GM19238 (cell line): ENCODE measurements around the gene MYH11.
"Not testable (repeated sequence)": the region's sequence is repeated elsewhere in the genome, so short reads cannot be mapped to it uniquely, and the experiment has no call there.

ENCODE experiments used
- DNase-seq: peaks from one replicate; pipeline ENCODE4 v3.0.0; 2011; ENCODE audit warnings: low spot score; ENCODE audit not compliant: insufficient read length

Gene MYH11

GRCh38 chr16:15723808-15724207 is 133.0 kb downstream of the MYH11 start:
- no peak for DNase-seq

- no peak for DNase-seq
These were observed 135.8 kb downstream of the MYH11 start for GRCh38 chr16:15721018-15721417.

GRCh38 chr16:15716694-15717447 is 140.0 kb downstream of the MYH11 start:
- DNase-seq, result no peak

DNA sequence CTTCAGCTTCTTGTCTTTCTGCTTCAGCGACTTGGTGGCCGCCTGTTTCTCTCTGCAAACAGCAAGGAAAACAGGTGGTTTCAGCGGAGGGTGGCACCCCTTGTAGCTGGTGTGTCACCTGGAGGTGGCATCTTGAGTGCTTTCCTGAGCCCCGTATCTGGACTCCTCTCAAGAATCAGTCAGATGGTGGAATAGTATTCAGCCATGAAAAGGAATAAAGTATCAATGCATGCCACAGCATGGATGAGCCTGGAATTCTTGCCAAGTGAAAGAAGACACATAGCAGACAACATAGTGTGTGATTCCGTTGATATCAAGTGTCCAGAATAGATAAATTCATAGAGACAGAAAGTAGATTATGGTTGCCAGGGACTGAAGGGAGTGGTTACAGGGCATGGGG is 141.6 kb downstream of the MYH11 start:
- no peak for DNase-seq

- no peak for DNase-seq
These were observed 142.2 kb downstream of the MYH11 start for GRCh38 chr16:15714393-15715172.

GRCh38 chr16:15708997-15709396 is 147.8 kb downstream of the MYH11 start:
- DNase-seq, result no peak

- no peak for DNase-seq
These were observed 148.7 kb downstream of the MYH11 start for GRCh38 chr16:15708096-15708495.

- no peak for DNase-seq
These were observed 149.5 kb downstream of the MYH11 start for GRCh38 chr16:15707332-15707731.

GRCh38 chr16:15705064-15705565 is 151.7 kb downstream of the MYH11 start:
- DNase-seq, result no peak

DNA sequence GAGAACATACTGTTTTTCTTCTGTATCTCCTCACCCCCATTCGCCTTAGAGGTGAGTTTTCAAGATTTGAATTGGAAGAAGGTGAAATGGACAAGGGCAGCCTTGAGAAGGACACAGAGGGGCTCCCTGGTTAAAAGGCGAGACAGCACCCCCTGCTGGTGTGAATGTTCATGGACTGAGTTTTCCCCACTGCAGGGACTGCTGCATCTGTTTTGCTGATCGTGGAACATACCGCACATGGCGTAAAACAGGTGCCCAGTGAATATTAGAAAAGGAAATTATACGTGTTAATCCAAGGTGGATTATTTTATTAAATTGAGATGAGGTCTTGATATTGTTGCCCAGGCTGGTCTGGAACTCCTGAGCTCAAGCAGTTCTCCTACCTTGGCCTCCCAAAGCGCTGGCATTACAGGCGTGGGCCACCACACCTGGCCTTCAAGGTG is 152.3 kb downstream of the MYH11 start:
- peak; percentile 48 for DNase-seq

- no peak for DNase-seq
These were observed 153.6 kb downstream of the MYH11 start for GRCh38 chr16:15703029-15703736.

GRCh38 chr16:15701975-15702970 is 154.6 kb downstream of the MYH11 start:
- DNase-seq, result no peak

DNA sequence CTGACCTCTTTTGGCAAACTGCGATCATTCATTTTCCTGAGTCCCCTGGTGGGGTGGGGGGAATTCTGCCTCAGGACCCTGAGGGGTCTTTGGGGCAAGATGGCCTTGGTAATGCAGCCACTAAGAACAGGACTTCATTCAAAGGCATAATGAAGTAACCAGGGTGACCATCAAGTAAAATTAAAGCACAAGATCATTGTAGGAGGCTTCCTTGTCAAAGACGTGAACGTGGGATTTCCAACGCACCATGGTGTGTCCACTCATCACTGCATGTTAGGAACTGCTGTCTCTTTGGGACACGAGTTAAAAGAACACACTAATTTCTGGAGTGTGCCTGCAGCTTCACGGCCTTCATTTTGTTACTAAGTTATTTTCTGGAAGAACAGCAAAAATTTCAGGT is 155.5 kb downstream of the MYH11 start:
- no peak for DNase-seq

DNA sequence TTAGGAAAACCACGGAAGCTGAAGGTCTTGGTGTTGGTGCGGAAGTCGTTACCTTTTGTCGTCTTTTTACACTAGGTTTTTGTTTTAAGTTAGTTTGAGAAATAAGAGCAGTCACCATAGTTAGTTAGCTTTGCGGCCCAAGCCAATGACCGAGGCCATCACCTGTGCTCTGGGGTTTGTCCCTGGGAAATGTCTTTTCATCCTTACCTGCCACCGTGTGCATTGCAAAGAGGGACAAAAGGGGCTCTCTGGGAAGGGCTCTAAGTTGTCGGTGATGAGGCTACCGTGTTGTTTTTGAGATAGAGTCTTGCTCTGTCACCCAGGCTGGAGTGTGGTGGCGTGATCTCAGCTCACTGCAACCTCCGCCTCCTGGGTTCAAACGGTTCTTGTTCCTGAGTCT is 157.0 kb downstream of the MYH11 start:
- no peak for DNase-seq

DNA sequence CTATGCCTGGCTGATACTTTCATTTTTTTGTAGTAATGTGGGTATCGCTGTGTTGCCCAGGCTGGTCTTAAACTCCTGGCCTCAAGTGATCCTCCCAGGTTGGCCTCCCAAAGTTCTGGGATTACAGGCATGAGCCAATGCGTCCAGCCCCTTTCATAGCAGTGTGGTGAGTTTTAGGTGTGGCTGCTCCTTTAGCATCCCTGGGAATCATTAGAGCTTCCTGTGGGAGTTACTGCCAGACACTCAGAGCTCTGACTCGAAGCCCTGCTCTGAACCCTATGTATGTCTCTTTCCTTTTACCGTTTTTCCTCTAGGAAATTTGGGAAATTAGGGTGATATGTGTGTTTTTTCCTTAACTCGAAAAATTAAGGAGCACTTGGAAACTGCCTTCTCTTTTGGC is 162.3 kb downstream of the MYH11 start:
- no peak for DNase-seq

DNA sequence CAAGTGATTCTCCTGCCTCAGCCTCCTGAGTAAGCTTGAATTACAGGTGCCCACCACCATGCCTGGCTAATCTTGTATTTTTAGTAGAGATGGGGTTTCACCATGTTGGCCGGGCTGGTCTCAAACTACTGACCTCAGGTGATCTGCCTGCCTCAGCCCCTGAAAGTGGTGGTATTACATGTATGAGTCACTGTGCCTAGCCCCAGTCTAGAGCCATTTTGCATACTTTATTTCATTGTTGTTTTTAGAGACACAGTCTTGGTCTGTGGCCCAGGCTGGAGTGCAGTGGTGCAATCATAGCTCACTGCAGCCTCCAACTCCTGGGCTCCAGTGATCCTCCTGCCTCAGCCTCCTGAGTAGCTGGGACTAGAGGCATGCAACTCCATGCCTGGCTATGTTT is 164.3 kb downstream of the MYH11 start:
- not testable (repeated sequence) for DNase-seq

- no peak for DNase-seq
These were observed 165.8 kb downstream of the MYH11 start for GRCh38 chr16:15691046-15691445.

DNA sequence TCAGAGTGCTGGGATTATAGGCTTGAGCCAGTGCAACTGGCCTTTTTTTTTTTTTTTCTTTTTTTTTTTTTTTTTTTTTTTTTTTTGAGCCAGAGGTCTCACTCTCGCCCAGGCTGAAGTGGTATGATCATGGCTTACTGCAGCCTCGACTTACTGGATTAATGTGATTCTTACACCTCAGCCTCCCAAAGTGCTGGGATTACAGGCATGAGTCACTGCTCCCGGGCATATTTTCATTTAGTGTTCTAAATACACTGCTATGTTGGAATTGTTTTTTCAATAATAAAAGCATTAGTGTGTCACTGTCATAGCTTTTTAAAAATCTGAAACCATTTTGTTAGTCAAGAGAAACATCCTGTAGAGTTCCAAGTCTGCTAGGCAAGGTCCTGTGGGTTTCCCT is 166.5 kb downstream of the MYH11 start:
- no peak for DNase-seq

DNA sequence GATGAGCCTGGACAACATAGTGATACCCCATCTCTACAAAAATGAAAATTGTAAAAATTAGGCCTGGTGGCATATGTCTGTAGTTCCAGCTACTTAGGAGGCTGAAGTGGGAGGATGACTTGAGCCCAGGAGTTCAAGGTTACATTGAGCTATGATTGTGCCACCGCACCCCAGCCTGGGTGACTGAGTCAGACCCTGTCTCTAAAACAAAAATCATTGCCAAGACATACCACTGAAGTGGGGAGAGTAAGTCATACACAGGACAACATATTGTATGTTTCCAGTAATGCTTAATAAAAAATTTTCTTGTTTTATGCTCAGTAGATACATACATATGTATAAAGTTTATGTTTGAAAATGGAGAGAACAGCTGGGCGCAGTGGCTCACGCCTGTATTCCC is 167.5 kb downstream of the MYH11 start:
- no peak for DNase-seq

DNA sequence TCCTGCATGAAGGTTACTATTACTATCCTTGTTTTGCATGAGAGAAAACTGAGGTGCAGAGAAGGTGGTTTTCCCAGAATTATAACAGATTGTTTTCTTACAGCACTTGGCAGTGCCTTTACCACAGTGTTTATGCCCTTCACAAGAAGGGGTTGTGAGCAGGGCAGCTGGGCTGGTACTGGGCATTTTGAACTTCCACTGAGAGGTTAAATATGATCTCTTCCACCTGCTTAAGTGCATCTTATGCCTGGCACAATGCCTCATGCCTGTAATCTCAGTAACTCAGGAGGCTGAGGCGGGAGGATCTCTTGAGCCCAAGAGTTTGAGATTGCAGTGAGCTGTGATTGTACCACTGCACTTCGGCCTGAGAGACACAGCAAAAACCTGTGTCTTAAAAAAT is 170.5 kb downstream of the MYH11 start:
- DNase-seq, result no peak

DNA sequence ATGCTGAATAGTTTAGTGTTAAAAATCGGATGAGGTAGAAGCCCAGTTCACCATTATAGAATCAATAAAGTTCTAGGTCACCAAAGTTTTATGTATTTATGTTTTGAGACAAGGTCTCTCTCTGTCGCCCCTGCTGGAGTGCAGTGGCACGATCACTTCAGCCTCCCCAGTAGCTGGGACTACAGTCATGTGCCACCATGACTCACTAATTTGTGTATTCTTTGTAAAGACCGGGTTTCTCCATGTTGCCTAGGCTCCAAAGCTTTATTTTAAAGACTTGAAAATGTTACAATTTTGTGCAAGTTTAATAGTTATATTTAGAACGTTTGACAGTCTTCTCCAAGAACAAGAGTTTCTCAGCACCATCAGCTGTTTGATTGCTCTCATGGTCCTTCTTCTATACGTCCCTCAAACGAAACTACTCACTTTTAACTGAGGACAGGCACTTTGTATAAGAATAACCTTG is 174.7 kb downstream of the MYH11 start:
- no peak for DNase-seq
